OCI-LY1 (cell line): ENCODE measurements around the gene SLC13A5.
"Not testable (repeated sequence)": the region's sequence is repeated elsewhere in the genome, so short reads cannot be mapped to it uniquely, and the experiment has no call there.

ENCODE experiments used
- CTCF ChIP-seq: fragments of 200-600 bp; sonication (generic), shearing (Covaris generic); IDR thresholded peaks from 2 replicates; pipeline ENCODE4 v1.5.1; 2017; ENCODE audit warnings: mild to moderate bottlenecking, antibody characterized with exemption, low read length, moderate library complexity, mixed read lengths
- EZH2 ChIP-seq: fragments of 200-600 bp; sonication (generic), shearing (Covaris generic); IDR thresholded peaks from 2 replicates; pipeline ENCODE4 v1.8.0; 2017; ENCODE audit warnings: borderline replicate concordance, mixed run types, mild to moderate bottlenecking, antibody characterized with exemption, low read length, moderate library complexity, mixed read lengths

GRCh38 chr17:6691958-6692357 is 21.2 kb downstream of the SLC13A5 start:
- TF ChIP-seq CTCF, EZH2: not testable (repeated sequence)
